Adrenal gland (tissue), 12 donors: Measurements from ENCODE around the gene METTL8. TPM values are rescaled to one million over a fixed set of nuclear protein-coding genes. Genes with fewer than 3 reads are reported as not detected.
"Not testable (repeated sequence)": the region's sequence is repeated elsewhere in the genome, so short reads cannot be mapped to it uniquely, and the experiment has no call there.

Experiments used
- DNase-seq, 7 donors: peaks; one replicate each; pipeline ENCODE4 v3.0.0-alpha.2; 2019 to 2020
- H3K27ac ChIP-seq, 5 donors: fragments of 200-600 bp; sonication (generic) in 4 of 5; 1 replicate in 3 of 5; 2 replicates in 2 of 5; pipeline versions ENCODE4 v1.5.1 to v1.8.0; 2016 to 2020; ENCODE audit warnings: mild to moderate bottlenecking in 1 of 5
- H3K27me3 ChIP-seq: fragments of 200-600 bp; 2 replicates; pipeline ENCODE4 v1.8.0; 2021
- H3K36me3 ChIP-seq, 2 donors: fragments of 200-600 bp; replicated peaks in 1 of 2; 1 replicate in 1 of 2; 2 replicates in 1 of 2; pipeline versions ENCODE4 v1.5.1 to v1.8.0; 2018 to 2022
- H3K4me1 ChIP-seq, 2 donors: fragments of 200-600 bp; replicated peaks in 1 of 2; 1 replicate in 1 of 2; 2 replicates in 1 of 2; pipeline versions ENCODE4 v1.5.1 to v1.8.0; 2018 to 2021
- H3K4me3 ChIP-seq, 4 donors: fragments of 200-600 bp; sonication (generic) in 3 of 4; one replicate each; pipeline ENCODE4 v1.5.1; 2016 to 2018
- H3K9me3 ChIP-seq, 3 donors: fragments of 200-600 bp; sonication (generic) in 1 of 3; replicated peaks in 1 of 3; 1 replicate in 2 of 3; 2 replicates in 1 of 3; pipeline versions ENCODE4 v1.5.1 to v1.8.0; 2016 to 2021
- CTCF ChIP-seq, 6 experiments: fragments of 450-650 bp in 4 of 6; fragments of 200-600 bp in 2 of 6; sonication (generic) in 1 of 6; IDR thresholded peaks; 1 replicate in 5 of 6; 2 replicates in 1 of 6; pipeline versions ENCODE4 v1.5.1 to v1.8.0; 2016 to 2021; ENCODE audit warnings: antibody characterized with exemption in 6 of 6, mild to moderate bottlenecking in 2 of 6, moderate library complexity in 1 of 6
- POLR2A ChIP-seq, 2 donors: fragments of 450-650 bp; IDR thresholded peaks; one replicate each; pipeline ENCODE4 v1.6.1; 2017; ENCODE audit warnings: antibody characterized with exemption in 2 of 2, mild to moderate bottlenecking in 2 of 2, moderate library complexity in 1 of 2
- WGBS, 4 donors: extraction: QIAGEN DNeasy Blood & Tissue Kit in 2 of 4; methylation state at CpG; one replicate each; pipeline versions ENCODE4 v1.1.5 to v1.1.7; 2013 to 2017; 5-methylcytosine and 5-hydroxymethylcytosine counted together
- intact Hi-C, 2 donors: fragments of 100-400 bp; cut with DNase I; formaldehyde crosslinking; loops; one replicate each; pipeline versions ENCODE4 v1.14.1 to v1.15.0; 2022 to 2023
- polyA plus RNA-seq, 3 donors: library from polyadenylated mRNA; stranded (reverse); fragments of 200-250 nt in 2 of 3; fragments of 350-450 nt in 1 of 3; fragmentation: Illumina TruSeq in 1 of 3; extraction: RNeasy Lipid Tissue Mini Kit (QIAGEN cat#74804) in 1 of 3; gene quantifications; one replicate each; pipeline ENCODE4 v1.2.3, GENCODE V29; 2013 to 2014
- total RNA-seq, 9 donors: library from RNA; depleted of rRNA in 4 of 9; stranded (reverse); fragments of >200 nt in 4 of 9; fragments of 120-200 nt in 1 of 9; fragmentation: NEBNext Ultra II Directional in 1 of 9; extraction: Animal tissue kit (Norgen Biotek cat#: 25700) in 1 of 9; gene quantifications; one replicate each; pipeline versions ENCODE4 v1.1.0 to v1.2.4, GENCODE V29; 2013 to 2023
- donor health status: healthy with polysubstance abuse.
- donor health status: Bipolar disorder and iron deficiency.
- donor health status: DM: yes; HTN: yes; CAD: no.
- donor health status: DM: no; HTN: no; CAD: no.
- donor health status: DM: no; HTN: no; CAD: no.
- donor health status: DM: yes; HTN: yes; CAD: no.

The METTL8 gene
- total and polyA plus RNA-seq, 12 donors: 3.3 to 37.5 (median 19.7) TPM

- H3K27ac ChIP-seq: no peak overlapping the region
- DNase-seq: no peak
- TF ChIP-seq CTCF (IDR thresholded peaks at IDR 0.05): no peak
- no peak for TF ChIP-seq POLR2A (IDR thresholded peaks at IDR 0.05)
- no peaks in the 10 kb centered on the region for H3K9me3 ChIP-seq
- intact Hi-C loops: no loop called here
- no peaks in the 10 kb centered on the region for H3K4me1 ChIP-seq
- 90 to 100% (median 95%) methylated on average over 2 of the region's 2 CpGs for WGBS, 4 donors
- H3K27me3 ChIP-seq: no peaks in the 10 kb centered on the region
- H3K36me3 ChIP-seq: no peaks in the 10 kb centered on the region
- no peak overlapping the region for H3K4me3 ChIP-seq
These were observed 72.9 kb downstream of the METTL8 start for GRCh38 chr2:171360905-171361304.

- WGBS, 4 donors: 94 to 100% (median 95%) methylated on average over 3 of the region's 3 CpGs
- H3K4me1 ChIP-seq, H3K9me3 ChIP-seq, H3K4me3 ChIP-seq, H3K36me3 ChIP-seq, DNase-seq, H3K27me3 ChIP-seq, intact Hi-C loops, H3K27ac ChIP-seq: not testable (repeated sequence)
These were observed 80.0 kb downstream of the METTL8 start for GRCh38 chr2:171353746-171354145.

DNA sequence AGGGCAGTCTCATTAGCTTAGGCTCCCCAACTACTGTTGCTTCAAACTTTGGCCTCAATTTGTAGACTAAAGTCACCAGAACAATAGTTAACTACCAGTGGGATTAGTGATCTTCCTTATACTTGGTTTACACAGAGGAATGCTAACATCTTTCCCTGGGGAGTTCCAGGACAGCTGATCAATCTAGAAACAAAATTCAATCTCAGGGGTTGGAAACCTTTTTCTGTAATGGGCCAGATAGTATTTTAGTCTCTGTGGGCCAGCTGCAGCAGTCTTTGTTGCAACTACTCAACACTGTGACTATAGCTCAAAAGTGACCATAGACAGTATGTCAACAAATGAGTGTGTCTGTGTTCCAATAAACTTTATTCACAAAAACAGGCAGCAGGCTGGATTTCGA, 85.7 kb downstream of the METTL8 start:
- H3K4me3 ChIP-seq: no peak overlapping the region
- no peaks in the 10 kb centered on the region for H3K27me3 ChIP-seq
- whole genome bisulfite sequencing, 4 donors: 89 to 100% (median 96%) methylated on average over 1 of the region's 1 CpG
- DNase-seq: no peak
- H3K9me3 ChIP-seq: no peaks in the 10 kb centered on the region
- H3K36me3 ChIP-seq: no peaks in the 10 kb centered on the region
- intact Hi-C loops: no loop called here
- TF ChIP-seq POLR2A (IDR thresholded peaks at IDR 0.05) (no peak), CTCF (IDR thresholded peaks at IDR 0.05) (no peak)
- peaks cover 4 to 14% of the 10 kb centered on the region in 2 donors for H3K4me1 ChIP-seq
- no peak overlapping the region for H3K27ac ChIP-seq

DNA sequence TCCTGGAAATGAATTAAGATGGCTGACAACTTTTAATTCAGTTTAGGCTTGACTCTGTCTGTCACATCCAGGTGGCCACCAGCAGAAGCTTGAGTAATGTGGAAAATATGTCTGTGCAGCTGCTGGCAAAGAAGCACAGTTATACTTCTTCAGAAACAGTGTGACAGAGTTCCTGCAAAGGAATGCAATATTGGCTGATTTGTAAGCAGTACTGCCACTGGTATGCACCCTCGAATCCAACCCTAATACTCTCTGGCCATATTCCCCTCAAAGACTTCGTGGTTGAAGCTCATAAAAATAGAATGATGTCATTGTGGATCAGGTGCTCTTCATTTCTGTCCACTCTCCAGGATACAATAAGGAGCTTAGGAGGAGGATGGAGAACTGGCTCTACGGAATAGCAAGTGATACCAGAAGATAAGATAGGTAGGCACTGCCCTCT, 86.2 kb downstream of the METTL8 start:
- H3K27ac ChIP-seq: peak overlapping the region in 2 of 5 donors; percentile 19 to 58
- intact Hi-C loops: no loop called here
- TF ChIP-seq POLR2A (IDR thresholded peaks at IDR 0.05) (no peak), CTCF (IDR thresholded peaks at IDR 0.05) (no peak)

More for the DNA sequence above, 86.2 kb downstream of the METTL8 start:
- Histone ChIP-seq H3K27me3 (no peaks in the 10 kb centered on the region), H3K9me3 (no peaks in the 10 kb centered on the region), H3K4me1 (peaks cover 4 to 14% of the 10 kb centered on the region in 2 donors), H3K4me3 (no peak overlapping the region), H3K36me3 (no peaks in the 10 kb centered on the region)
- 61 to 81% (median 63%) methylated on average over 3 of the region's 3 CpGs for WGBS, 4 donors
- peak in 6 of 7 donors; percentile 18 to 54 (median 36) for DNase-seq
